Lung (tissue), 12 donors: ENCODE results near the gene SLCO2A1. TPM values are rescaled to one million over a fixed set of nuclear protein-coding genes. Genes with fewer than 3 reads are reported as not detected.

Experiments used
- ATAC-seq: fragments of 200-7000 bp; cut with Tn5 transposase; one replicate; pipeline ENCODE4 v1.9.1; 2020; ENCODE audit warnings: moderate number of reproducible peaks; ENCODE audit not compliant: insufficient read depth, low FRiP score
- DNase-seq, 3 donors: peaks; one replicate each; pipeline ENCODE4 v3.0.0-alpha.2; 2013 to 2017
- H3K27ac ChIP-seq, 2 donors: one replicate each; pipeline ENCODE4 v1.5.1; 2013; ENCODE audit warnings: mild to moderate bottlenecking in 2 of 2, moderate library complexity in 2 of 2, control low read depth in 1 of 2, inconsistent platforms in 1 of 2, low read depth in 1 of 2, low read length in 1 of 2
- H3K27me3 ChIP-seq, 3 donors: one replicate each; pipeline ENCODE4 v1.5.1; 2013; ENCODE audit warnings: low read length in 2 of 3; ENCODE audit not compliant: control insufficient read depth in 3 of 3, insufficient read depth in 3 of 3
- H3K36me3 ChIP-seq, 4 donors: one replicate each; pipeline ENCODE4 v1.5.1; 2013; ENCODE audit warnings: low read length in 4 of 4, mild to moderate bottlenecking in 1 of 4, moderate library complexity in 1 of 4; ENCODE audit not compliant: control insufficient read depth in 4 of 4, insufficient read depth in 4 of 4
- H3K4me1 ChIP-seq, 5 donors: one replicate each; pipeline ENCODE4 v1.5.1; 2013; ENCODE audit warnings: low read length in 5 of 5, mild to moderate bottlenecking in 2 of 5, moderate library complexity in 1 of 5; ENCODE audit not compliant: control insufficient read depth in 5 of 5, insufficient read depth in 5 of 5
- H3K4me3 ChIP-seq: one replicate; pipeline ENCODE4 v1.5.1; 2013; ENCODE audit warnings: mild to moderate bottlenecking, control low read depth, moderate library complexity
- H3K9ac ChIP-seq, 2 donors: one replicate each; pipeline ENCODE4 v1.5.1; 2013; ENCODE audit warnings: low read length in 2 of 2, control low read depth in 1 of 2; ENCODE audit not compliant: insufficient read depth in 1 of 2
- H3K9me3 ChIP-seq, 4 donors: one replicate each; pipeline ENCODE4 v1.5.1; 2013; ENCODE audit warnings: low read length in 3 of 4, mild to moderate bottlenecking in 1 of 4, moderate library complexity in 1 of 4; ENCODE audit not compliant: control insufficient read depth in 4 of 4, insufficient read depth in 3 of 4
- WGBS, 2 donors: extraction: QIAGEN DNeasy Blood & Tissue Kit; methylation state at CpG; one replicate each; pipeline ENCODE4 v1.1.7; 2013; 5-methylcytosine and 5-hydroxymethylcytosine counted together
- polyA plus RNA-seq, 2 donors: library from polyadenylated mRNA; stranded (reverse); fragments of 200-250 nt; gene quantifications; one replicate each; pipeline ENCODE4 v1.2.1, GENCODE V29; 2013
- total RNA-seq, 2 donors: library from RNA; depleted of rRNA in 1 of 2; stranded (reverse); fragments of >200 nt in 1 of 2; gene quantifications; one replicate each; pipeline ENCODE4 v1.2.1, GENCODE V29; 2014 to 2021
- TF ChIP-seq, protein P1 (sequence below): IDR thresholded peaks from 2 replicates; pipeline ENCODE4 v1.5.1; 2012; ENCODE audit warnings: mild to moderate bottlenecking; ENCODE audit errors: control extremely low read depth, extremely low read depth
- donor health status: control.
- donor health status: control.
- donor health status: Bipolar disorder and iron deficiency.
- donor health status: healthy.
- donor health status: DM: yes; HTN: yes; CAD: no.

The SLCO2A1 gene
- total and polyA plus RNA-seq, 4 donors, result 27.2 to 131 (median 42.7) TPM

DNA sequence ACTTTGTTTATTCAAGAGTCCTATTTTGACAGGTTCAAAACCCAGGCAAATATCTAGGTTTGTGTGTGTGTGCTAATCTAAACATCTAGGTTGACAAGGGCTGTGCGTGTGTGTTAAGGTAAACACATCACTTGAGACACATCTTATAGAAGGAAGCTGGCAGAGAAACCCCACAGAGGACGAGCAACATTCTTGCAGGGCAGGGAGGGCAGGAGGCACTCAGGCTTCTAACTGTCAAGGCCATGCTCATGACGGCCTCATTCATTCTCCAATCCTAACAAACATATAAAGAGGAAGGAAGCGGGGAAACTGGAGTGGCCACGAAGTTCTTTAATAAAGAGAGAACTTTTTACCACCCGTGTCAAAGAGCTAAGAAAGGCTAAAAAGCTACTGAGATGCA lies 43.4 kb downstream of the SLCO2A1 start:
- no peak overlapping the region for H3K9ac ChIP-seq
- no peak for ATAC-seq
- H3K27me3 ChIP-seq, result no peaks in the 10 kb centered on the region
- TF ChIP-seq, protein P1, sequence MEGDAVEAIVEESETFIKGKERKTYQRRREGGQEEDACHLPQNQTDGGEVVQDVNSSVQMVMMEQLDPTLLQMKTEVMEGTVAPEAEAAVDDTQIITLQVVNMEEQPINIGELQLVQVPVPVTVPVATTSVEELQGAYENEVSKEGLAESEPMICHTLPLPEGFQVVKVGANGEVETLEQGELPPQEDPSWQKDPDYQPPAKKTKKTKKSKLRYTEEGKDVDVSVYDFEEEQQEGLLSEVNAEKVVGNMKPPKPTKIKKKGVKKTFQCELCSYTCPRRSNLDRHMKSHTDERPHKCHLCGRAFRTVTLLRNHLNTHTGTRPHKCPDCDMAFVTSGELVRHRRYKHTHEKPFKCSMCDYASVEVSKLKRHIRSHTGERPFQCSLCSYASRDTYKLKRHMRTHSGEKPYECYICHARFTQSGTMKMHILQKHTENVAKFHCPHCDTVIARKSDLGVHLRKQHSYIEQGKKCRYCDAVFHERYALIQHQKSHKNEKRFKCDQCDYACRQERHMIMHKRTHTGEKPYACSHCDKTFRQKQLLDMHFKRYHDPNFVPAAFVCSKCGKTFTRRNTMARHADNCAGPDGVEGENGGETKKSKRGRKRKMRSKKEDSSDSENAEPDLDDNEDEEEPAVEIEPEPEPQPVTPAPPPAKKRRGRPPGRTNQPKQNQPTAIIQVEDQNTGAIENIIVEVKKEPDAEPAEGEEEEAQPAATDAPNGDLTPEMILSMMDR, result no peak
- no peaks in the 10 kb centered on the region for H3K36me3 ChIP-seq
- H3K9me3 ChIP-seq, result peaks cover 0 to 2% (median 0%) of the 10 kb centered on the region in 4 donors
- H3K27ac ChIP-seq, result peak overlapping the region in 1 of 2 donors; percentile 15
- WGBS, 2 donors, result 11 to 24% methylated on average over 6 of the region's 6 CpGs
- H3K4me3 ChIP-seq, result no peak overlapping the region
- peak in 1 of 3 donors; percentile 34 for DNase-seq
- peaks cover 0 to 26% (median 7%) of the 10 kb centered on the region in 5 donors for H3K4me1 ChIP-seq

DNA sequence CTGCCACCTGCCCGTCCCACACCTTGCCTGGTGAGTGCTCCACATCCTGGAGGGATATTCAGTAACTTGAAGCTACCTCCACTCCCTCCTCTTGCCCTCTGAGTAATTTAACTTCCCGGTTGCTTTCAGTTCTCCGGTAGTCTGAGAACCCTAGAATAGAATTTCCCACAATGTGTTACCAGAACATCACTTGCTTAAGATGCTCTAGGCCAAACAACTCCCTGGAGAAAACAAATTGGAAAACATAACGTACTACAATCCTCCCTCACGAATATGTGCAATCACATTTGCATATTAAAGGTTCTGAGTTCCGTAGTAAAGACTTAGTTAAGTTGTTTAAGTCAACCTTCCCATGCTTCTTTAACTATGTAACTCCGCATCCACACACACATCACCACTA lies 44.8 kb downstream of the SLCO2A1 start:
- TF ChIP-seq, protein P1, result no peak
- peaks cover 0 to 2% (median 0%) of the 10 kb centered on the region in 4 donors for H3K9me3 ChIP-seq
- no peaks in the 10 kb centered on the region for H3K36me3 ChIP-seq
- WGBS, 2 donors, result 88 to 93% methylated on average over 7 of the region's 7 CpGs
- no peak overlapping the region for H3K9ac ChIP-seq
- ATAC-seq (no peak), DNase-seq (no peak)
- no peaks in the 10 kb centered on the region for H3K27me3 ChIP-seq
- peaks cover 0 to 26% (median 6%) of the 10 kb centered on the region in 5 donors for H3K4me1 ChIP-seq
- no peak overlapping the region for H3K4me3 ChIP-seq
- no peak overlapping the region for H3K27ac ChIP-seq

DNA sequence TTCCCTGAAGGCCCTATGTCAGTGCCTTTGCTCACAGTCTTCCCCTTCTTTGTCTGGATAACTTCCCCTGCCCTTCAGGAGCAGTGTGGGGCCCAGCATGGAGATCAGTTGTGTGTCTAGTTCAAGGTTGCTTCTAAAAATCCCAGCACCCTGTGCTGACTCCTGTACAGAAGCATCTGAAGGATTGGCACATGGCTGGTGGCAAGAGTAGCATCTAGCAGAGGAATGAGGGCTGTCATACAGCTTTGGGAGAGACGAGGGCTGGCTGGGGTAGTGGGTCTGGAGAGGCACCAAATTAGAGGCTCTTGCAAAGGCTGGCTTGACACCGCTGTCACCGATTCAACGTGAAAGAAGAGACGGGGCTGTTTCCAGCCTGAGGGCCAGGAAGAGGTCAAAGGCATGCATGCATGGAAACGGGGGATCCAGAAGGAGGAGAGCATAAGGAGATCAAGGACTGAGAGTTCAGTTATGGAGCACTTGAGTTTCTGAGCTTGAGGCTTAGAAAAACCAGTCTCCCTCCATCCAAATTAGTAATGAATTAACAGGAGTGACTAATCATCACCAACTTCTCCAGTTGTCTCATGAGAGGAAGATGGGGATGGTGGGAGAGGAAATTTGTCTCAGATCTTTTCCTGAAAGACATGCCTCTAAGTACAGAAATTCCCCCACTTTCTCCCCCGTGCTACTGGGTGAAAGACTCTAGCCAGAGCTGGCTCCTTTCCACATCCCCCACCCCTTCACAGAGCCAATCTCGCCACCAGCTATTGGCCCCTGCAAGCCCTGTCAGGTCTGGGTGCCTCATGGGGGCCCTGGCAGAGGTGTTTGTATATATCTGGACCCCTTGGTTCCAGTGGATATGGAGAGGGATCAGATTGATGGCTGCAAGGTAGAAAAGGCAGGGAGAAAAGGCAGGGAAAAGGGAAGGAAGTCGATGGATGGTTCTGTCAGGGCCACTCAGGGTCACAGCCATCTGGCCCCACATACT lies 45.9 kb downstream of the SLCO2A1 start:
- DNase-seq, result no peak
- 84 to 90% methylated on average over 9 of the region's 9 CpGs for WGBS, 2 donors

More for the DNA sequence above, 45.9 kb downstream of the SLCO2A1 start:
- H3K4me3 ChIP-seq, result no peak overlapping the region
- H3K9ac ChIP-seq, result no peak overlapping the region
- ATAC-seq, result no peak
- peaks cover 0 to 21% (median 6%) of the 10 kb centered on the region in 5 donors for H3K4me1 ChIP-seq
- H3K36me3 ChIP-seq, result no peaks in the 10 kb centered on the region
- peaks cover 0 to 2% (median 0%) of the 10 kb centered on the region in 4 donors for H3K9me3 ChIP-seq
- H3K27me3 ChIP-seq, result no peaks in the 10 kb centered on the region
- no peak overlapping the region for H3K27ac ChIP-seq
- TF ChIP-seq, protein P1, result no peak
